T-helper 2 cell treated with Interferon-gamma antibody and Interleukin-4, amounts not matched to agents 5 μg/mL and 100 μg/mL, for 36 hours (primary cell): ENCODE measurements around the gene ABL2.

Source experiments
- DNase-seq: peaks from one replicate; pipeline ENCODE4 v3.0.0; 2021; ENCODE audit warnings: low spot score
- H3K27ac Mint-ChIP-seq: one replicate; pipeline ENCODE4 v1.8.0; 2021; ENCODE audit warnings: mild to moderate bottlenecking, mixed read lengths
- H3K27me3 Mint-ChIP-seq: one replicate; pipeline ENCODE4 v1.8.0; 2021; ENCODE audit warnings: low read depth, mixed read lengths
- H3K36me3 Mint-ChIP-seq: one replicate; pipeline ENCODE4 v1.8.0; 2021; ENCODE audit warnings: low read depth, mixed read lengths
- H3K4me1 Mint-ChIP-seq: one replicate; pipeline ENCODE4 v1.8.0; 2021; ENCODE audit warnings: low read depth, mixed read lengths
- H3K4me3 Mint-ChIP-seq: one replicate; pipeline ENCODE4 v1.8.0; 2022; ENCODE audit warnings: mild to moderate bottlenecking, moderate library complexity, mixed read lengths
- H3K9me3 Mint-ChIP-seq: one replicate; pipeline ENCODE4 v1.8.0; 2021; ENCODE audit warnings: mixed read lengths

ABL2 gene

DNA sequence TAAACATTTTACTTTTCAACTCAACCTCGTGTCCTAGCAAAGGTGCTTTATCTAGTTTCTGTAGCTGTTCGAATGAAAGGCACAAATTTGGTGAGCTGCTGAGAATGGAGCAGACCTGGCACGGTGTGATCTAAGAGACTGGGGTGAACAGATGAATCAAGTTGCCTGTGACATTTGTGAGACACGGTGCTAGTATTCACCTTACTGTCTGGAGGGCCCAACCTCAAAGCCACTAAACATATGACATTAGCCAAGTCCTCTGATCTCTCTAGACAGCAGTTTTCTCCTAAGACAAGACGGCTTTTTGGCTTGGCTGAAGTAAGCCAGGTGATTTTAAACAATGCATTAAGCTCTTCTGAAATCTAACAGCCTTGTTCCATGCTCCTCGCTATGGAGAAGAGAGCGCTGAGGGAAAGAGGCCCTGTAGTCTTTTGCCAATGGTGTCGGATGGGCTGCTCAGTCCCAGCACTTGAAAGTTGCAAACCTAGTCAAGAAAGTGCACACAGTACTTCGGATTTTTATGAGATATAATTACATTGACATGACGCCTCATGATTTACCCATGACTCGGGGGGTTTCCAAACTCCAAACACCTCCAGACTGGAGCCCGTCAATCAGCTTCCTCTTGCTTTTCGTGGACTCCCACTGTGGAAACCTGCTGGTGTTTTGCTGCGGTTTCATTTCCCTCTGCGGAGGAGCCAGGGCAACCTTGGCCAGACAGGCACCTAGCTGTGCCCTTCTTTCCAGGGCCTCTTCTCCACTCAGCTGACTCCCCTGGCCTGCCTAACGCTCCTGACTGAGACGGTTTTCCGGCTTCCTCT, 148.4 kb downstream of the ABL2 start:
- H3K27me3 Mint-ChIP-seq = no peaks in the 10 kb centered on the region
- H3K9me3 Mint-ChIP-seq = no peaks in the 10 kb centered on the region
- H3K36me3 Mint-ChIP-seq = peaks cover 16% of the 10 kb centered on the region
- peak overlapping the region; percentile 88 for H3K27ac Mint-ChIP-seq
- peaks cover 16% of the 10 kb centered on the region for H3K4me1 Mint-ChIP-seq
- peak; percentile 26 for DNase-seq
- peak overlapping the region; percentile 99 for H3K4me3 Mint-ChIP-seq

DNA sequence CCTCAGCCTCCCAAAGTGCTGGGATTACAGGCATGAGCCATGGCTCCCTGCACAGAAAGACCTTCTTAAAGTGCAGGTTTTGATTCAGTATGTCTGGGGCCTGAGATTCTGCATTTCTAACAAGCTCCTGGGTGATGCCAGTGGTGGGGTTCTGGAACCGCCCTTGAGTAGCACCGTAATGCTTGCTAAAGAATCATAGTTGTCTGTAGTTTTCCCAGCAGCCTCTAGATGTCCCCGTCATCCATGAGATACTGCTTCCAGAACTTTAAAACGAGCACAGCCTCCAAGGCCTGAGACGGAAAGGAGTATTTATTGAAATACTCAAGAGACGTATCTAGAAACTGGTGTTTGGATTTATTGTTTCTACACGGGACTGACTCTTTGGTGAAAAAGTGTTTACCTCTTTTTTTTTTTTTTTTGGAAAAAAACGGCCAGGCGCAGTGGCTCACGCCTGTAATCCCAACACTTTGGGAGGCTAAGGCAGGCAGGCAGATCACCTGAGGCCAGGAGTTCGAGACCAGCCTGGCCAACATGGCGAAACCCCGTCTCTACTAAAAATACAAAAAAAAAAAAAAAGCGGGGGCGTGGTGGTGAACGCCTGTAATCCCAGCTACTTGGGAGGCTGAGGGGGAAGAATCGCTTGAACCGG, 150.2 kb downstream of the ABL2 start:
- no peaks in the 10 kb centered on the region for H3K9me3 Mint-ChIP-seq
- peak overlapping the region; percentile 55 for H3K27ac Mint-ChIP-seq
- no peak overlapping the region for H3K4me3 Mint-ChIP-seq
- H3K27me3 Mint-ChIP-seq = no peaks in the 10 kb centered on the region
- H3K36me3 Mint-ChIP-seq = peaks cover 9% of the 10 kb centered on the region
- peaks cover 16% of the 10 kb centered on the region for H3K4me1 Mint-ChIP-seq
- DNase-seq = peak; percentile 30

DNA sequence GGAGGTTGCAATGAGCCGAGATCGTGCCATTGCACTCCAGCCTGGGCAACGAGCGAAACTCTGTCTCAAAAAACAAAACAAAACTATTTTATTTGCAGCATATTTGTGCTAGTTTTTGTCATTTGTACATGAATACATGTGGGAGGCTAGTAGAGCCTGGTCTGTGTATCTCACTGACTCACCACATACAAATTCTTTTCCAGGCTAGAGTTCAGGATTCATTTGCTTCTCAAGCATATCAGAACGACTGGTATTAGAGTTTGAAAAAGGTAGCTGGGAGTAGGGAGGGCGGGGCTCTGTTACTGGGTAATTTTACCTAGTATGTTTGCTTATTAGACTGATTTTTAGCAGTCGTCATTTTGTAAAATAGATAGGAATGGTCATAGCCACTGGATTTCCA, 152.1 kb downstream of the ABL2 start:
- no peak for DNase-seq
- Mint-ChIP-seq H3K27ac (no peak overlapping the region), H3K9me3 (no peaks in the 10 kb centered on the region), H3K4me1 (peaks cover 12% of the 10 kb centered on the region), H3K4me3 (no peak overlapping the region), H3K27me3 (no peaks in the 10 kb centered on the region), H3K36me3 (peaks cover 4% of the 10 kb centered on the region)

DNA sequence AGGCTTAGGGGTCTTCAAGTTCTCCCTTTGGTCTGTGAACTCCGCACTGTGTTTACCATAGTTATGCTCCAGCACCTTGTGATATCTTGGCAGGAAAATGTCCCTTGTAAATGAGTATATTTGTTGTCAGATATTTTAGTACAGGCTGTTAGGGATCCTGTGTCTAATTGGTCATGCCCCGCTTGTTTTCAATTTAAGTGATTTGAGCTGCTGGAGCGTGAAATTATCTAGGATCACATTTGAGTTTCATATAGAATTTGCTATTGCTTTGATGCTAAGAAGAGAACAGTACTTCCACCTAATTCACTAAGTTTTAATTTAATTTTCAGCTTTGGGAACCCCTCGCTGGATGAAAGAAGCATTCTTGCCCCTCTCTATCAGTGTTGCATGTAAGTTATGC, 163.0 kb downstream of the ABL2 start:
- H3K4me3 Mint-ChIP-seq = no peak overlapping the region
- peaks cover 25% of the 10 kb centered on the region for H3K36me3 Mint-ChIP-seq
- no peak overlapping the region for H3K27ac Mint-ChIP-seq
- H3K9me3 Mint-ChIP-seq = no peaks in the 10 kb centered on the region
- no peaks in the 10 kb centered on the region for H3K4me1 Mint-ChIP-seq
- no peaks in the 10 kb centered on the region for H3K27me3 Mint-ChIP-seq
- DNase-seq = no peak

DNA sequence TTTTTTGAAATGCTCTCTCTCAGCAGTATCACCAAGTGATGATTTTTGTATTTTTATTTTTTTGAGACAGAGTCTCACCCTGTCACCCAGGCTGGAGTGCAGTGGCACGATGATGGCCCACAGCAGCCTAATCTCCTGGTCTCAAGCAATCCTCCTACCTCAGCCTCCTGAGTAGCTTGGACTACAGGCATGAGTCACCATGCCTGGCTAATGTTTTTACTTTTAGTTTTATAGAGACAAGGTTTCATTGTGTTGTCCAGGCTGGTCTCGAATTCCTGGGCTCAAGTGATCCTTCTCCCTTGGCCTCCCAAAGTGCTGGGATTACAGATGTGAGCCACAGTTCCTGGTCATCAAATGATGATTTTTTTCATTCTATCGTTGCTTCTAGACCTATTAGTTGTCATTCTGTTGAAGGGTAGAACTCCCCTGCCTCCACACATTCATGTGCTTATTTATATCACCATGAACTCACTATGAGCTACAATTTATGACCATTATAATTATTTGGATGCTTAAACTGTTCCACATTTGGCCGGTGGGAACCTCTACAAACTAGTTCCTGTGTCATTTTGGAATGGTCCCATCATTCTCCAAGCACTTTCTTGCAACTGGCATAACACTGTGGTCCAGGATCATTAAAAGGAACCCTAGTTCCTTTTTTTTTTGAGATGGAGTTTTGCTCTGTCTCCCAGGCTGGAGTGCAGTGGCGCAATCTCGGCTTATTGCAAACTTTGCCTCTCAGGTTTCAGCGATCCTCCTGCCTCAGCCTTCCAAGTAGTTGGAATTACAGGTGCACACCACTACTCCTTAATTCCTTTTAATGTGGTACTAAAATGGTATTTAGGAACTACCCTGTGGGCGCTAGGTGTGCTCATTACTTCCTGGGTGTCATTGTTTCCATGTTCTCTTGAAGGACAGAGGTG, 167.9 kb downstream of the ABL2 start:
- Mint-ChIP-seq H3K27ac (no peak overlapping the region), H3K36me3 (peaks cover 27% of the 10 kb centered on the region), H3K4me3 (no peak overlapping the region)

DNA sequence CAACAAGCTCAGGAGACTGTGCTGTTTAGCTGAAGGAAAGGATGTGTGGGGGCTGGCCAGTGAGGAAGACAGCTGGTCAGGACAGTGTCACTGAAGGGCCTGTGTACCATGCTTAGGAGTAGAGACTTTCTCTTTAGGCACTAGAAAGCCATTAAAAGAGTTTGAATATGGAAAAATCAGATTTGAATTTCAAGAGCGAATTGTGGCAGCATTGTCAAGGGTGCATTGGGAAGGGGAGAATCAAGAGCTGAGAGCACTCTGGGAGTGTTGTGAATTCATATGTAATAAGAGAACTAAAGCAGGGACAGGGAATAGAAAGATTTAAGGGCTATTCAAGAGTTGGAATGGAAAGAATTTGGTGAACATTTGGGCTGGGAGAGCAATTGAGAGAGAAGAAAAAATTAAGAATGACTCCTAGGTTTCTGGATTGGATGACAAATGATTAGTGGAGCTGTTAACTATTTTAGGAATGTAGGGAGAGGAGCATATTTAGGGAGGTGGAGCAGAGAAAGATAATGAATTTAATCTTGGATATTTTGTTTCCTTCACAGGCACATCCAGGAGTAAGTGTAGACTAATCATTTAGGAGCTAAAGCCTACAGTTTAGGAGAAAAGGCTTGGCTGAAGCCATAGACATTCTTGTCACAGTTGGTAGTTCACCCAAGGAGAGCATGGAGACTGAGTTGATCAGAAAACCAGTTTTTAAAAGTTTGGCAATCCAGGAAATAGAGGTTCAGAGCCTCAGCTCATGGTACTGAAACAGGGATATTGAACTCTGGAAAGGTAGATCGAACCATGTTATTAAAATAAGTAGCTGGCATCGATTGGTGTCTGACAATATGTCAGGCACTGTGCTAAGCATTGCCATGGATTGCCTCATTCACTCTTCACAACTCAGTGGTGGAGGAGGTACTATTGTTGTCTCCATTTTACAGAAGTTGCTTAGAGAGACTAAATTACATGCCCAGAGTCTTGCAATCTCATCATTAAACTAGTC, 170.7 kb downstream of the ABL2 start:
- Mint-ChIP-seq H3K9me3 (no peaks in the 10 kb centered on the region), H3K27me3 (no peaks in the 10 kb centered on the region), H3K4me1 (no peaks in the 10 kb centered on the region), H3K4me3 (no peak overlapping the region), H3K36me3 (peaks cover 37% of the 10 kb centered on the region), H3K27ac (no peak overlapping the region)
- no peak for DNase-seq

More for the DNA sequence above, 167.9 kb downstream of the ABL2 start:
- Mint-ChIP-seq H3K27me3 (no peaks in the 10 kb centered on the region), H3K9me3 (no peaks in the 10 kb centered on the region), H3K4me1 (no peaks in the 10 kb centered on the region)
- no peak for DNase-seq

DNA sequence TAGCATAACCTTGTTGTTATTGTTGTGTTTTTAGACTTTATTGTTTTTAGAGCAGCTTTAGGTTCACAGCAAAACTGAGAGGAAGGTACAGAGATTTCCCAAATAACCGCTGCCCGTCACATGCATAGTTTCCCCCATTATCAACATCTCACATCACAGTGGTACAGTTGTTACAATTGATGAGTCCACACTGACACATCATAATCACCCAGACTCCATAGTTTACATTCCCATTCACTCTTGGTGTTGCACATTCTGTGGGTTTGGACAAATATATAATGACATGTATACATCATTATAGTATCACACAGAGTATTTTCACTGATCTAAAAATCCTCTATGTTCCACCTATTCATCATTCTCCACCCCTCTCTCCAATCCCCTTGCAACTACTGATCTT, 173.5 kb downstream of the ABL2 start:
- Mint-ChIP-seq H3K36me3 (peaks cover 28% of the 10 kb centered on the region), H3K27me3 (no peaks in the 10 kb centered on the region), H3K4me3 (no peak overlapping the region), H3K9me3 (no peaks in the 10 kb centered on the region), H3K4me1 (no peaks in the 10 kb centered on the region), H3K27ac (no peak overlapping the region)
- DNase-seq = no peak

DNA sequence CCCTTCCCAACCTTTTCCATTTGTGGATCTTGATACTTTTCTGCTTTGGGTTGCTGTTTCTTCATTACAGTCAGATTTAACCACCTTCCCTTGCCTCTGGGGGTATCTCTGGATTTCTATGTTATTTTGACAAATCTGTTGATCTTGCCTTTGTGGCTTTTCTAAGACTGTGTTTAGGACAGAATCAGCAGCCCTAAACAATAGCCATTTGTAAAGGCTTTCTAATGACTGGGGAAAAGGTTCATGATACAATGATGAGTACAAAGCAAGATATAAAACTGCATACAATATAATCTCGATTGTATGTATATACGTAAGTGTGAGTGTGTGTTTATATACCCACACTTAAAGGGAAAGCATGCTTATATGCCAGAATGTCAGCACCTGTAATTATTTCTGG, 176.0 kb downstream of the ABL2 start:
- H3K4me3 Mint-ChIP-seq = no peak overlapping the region
- H3K4me1 Mint-ChIP-seq = no peaks in the 10 kb centered on the region
- no peak for DNase-seq
- no peaks in the 10 kb centered on the region for H3K27me3 Mint-ChIP-seq
- peaks cover 22% of the 10 kb centered on the region for H3K36me3 Mint-ChIP-seq
- no peak overlapping the region for H3K27ac Mint-ChIP-seq
- H3K9me3 Mint-ChIP-seq = no peaks in the 10 kb centered on the region

DNA sequence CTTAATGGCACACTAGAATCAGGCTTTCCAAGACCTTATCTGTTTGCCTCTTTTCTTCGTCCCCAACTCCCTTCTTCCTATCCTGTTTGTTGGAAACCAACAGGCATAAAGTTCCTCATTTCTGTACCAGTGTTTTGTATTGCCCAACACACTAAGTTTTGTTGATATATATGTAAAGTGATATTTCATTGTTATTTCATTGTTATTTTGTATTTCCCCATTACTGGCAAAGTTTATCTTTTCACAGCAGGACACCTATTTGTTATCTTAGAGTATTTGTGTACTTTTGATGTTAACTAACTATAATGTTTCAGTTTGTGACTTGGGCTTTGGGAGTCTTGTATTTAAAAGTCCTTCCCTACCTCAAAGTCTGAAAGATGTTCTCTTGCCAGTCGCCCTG, 176.7 kb downstream of the ABL2 start:
- Mint-ChIP-seq H3K9me3 (no peaks in the 10 kb centered on the region), H3K4me3 (no peak overlapping the region), H3K4me1 (peaks cover 2% of the 10 kb centered on the region), H3K27ac (no peak overlapping the region), H3K36me3 (peaks cover 21% of the 10 kb centered on the region), H3K27me3 (no peaks in the 10 kb centered on the region)
- DNase-seq = no peak
